ENCODE data around the gene ZEB2.

The ZEB2 gene

DNA sequence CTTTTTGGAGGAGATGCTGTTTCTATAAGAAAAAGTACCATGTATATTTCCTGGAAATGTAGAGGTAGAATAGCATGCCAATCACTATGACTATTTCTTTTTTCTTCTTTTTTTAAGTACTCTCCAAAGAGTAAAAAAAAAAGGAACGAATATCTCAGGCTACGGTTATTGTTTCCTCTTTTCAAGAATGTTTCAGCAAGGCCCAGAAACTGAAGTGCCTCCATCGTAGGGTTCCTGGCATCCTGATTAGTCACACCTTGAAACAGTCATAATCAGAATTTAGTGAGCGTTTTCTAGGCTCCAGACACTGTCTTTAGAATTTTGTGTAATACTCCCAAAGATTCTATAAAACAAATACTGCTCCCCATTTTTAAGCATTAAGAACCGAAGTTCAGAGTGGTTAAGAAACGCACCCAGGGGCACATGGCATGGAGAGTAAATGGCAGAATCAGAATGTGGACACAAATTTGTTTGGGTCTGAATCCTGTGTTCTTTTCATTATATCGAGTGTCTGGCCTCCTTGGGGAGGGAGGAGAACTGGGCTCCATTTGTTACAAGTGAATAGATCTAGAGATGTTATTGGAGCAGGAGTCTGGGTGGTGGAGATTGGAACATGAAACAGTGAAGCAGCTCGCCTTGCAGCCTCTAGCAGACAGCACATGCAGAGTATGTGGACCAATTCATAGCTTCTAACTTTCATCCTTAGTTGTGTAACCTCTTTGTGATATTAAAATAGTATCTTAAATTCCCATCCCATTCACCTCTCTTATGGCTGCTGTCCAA lies 26.7 kb downstream of the ZEB2 start:
- DNase-seq, result no peak

DNA sequence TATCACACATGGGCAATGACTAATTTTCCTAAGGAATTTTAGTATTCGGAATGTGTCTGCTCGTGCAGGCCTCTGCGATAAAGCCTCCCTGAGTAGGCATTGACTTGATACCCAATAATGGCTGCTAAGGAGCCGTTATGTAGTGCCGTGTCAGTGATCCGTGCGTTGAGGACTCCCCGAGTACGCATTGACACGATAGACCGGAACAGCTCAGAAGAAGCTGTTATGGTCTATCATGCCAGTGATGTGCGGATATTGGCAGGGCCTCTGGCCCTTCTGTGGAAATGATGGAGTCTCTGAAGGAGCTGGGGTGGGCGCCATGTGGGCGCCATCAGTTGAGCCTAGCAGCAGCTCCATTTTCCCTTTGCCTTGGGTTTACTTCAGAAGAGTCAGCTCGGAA lies 29.1 kb downstream of the ZEB2 start:
- DNase-seq, result no peak

GRCh38 chr2:144490017-144490416 lies 29.9 kb downstream of the ZEB2 start:
- no peak for DNase-seq

DNA sequence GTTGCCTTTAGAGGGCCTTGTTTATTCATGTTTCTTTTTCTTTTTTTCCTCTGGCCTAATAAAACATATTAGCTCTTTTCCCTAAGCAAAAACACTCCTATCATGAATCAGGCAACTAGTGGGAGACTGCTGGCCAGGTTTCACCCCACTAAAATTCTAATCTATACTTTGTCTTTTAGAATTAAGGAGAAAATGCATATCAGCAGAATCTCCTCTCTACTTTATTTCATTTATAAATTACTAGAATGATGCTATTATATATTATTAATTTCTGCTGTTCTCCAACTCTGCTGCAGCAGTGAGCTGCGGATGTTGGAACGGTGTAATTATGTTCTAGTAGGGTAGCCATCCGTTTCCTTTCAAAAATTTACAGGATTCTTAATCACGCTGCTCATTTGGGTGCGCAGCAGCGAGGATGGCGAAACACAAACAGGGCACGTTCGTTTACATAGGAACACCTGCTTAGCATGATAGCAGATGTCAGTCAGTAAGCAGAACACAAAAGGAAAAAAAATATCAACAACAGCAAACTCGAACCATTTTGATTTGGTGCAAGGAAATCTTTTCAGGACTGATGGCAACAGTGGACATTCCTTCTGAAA lies 30.5 kb downstream of the ZEB2 start:
- peak; percentile 56 for DNase-seq

GRCh38 chr2:144484201-144484948 lies 35.5 kb downstream of the ZEB2 start:
- DNase-seq, result no peak

DNA sequence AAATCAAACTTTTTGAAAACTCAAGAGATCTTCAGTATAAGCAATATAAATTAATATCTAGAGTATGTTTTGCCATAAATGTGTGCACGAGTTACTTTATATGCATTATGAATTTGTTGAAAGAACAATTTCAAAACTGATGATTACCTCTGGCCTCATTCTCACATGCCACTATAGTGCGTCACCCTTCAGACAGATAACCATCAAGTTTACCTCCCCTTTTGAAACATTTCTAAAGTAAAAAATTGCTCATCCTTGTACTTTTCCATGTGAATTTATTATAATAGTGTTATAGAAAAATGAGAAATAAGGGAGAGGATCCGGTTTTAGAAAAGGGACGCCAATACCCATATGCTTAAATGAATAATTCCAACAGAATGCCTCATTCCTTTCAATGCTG lies 38.3 kb downstream of the ZEB2 start:
- DNase-seq, result no peak

- no peak for DNase-seq
Measured at GRCh38 chr2:144481109-144481508, 38.8 kb downstream of the ZEB2 start.

- DNase-seq, result no peak
Measured at GRCh38 chr2:144480285-144480684, 39.6 kb downstream of the ZEB2 start.

GRCh38 chr2:144479659-144480058 lies 40.3 kb downstream of the ZEB2 start:
- no peak for DNase-seq

DNA sequence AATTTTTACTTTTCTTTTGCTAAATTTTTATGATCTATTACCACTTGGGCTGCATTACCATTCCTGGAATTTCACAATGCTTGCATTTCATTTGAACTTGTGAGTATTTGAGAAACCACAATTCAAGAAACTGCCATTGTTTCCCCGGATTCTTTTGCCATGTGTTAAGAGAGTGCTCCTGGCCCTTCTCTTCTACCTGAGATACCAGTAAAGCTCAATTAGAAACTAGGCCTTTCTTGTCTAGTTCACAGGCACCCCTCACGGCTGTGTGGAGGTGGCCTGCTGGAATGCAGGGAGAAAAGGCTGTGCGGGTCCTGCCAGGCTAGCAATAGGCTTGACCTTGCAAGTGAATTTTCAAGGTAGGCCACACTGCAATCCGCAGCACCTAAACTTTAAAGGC lies 40.8 kb downstream of the ZEB2 start:
- DNase-seq, result no peak

DNA sequence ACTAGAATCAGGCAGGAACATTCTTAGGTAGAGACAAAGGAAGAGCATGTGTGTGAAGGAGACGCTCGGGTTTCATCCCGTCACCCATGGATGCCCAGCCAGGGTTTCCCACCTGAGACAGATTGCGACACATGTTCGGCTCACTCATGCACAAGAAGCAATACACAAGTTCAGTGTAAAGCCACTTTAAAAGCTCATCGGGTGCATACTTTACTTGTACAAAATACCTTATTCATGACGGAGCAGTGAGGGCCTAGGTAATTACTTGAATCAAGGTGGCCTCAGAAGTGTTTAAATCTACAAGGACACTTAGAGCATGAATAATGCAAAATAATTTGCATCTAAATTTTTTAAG lies 42.0 kb downstream of the ZEB2 start:
- no peak for DNase-seq

DNA sequence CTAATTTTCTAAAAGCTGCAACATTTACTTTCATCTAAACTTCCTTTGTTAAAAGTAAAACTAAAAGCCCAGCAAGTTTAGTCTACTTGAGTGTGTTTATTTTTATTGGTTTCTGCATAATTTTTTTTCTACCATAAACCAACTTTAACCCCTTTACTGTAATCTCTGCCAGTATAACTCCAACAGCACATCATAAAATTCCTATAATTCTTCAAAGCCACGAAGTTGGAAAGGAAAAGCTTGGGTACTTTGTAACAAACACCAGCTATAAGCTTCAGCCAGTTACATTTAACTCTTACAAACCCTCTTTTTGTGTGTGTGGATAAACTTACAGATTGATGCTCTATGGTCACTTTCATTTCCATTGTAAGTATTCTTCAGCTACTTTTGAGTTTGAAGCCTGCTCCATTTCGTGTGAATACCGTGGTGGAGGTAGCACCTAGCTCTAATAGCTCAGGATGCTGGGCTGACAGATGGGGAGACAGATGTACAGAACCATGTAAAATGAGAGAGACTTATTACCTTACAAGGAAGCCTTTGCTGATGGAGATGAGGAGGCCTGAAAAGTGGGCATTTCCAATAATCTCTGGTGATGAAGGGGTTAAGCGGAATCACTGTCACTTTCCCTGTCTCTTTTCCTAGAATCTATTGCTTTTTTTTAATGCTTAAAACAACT lies 42.5 kb downstream of the ZEB2 start:
- no peak for DNase-seq

DNA sequence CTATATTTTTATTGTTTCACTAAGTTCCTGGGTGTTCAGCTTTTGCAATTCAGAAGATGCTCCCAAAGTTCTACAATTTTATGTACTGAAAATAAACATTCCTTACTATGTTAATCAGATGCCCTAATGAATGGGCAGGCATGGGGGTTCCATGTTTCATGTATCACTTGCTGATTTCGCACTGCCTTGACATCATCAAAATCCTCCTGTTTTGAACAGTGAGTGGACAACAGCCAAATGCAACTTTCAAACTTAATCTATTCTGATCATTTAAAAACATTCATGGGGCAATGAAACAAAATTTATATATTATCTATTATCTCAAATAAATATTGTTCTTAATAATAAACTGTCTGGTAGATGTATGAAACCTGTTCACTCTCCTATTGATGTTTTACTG lies 43.2 kb downstream of the ZEB2 start:
- no peak for DNase-seq

DNA sequence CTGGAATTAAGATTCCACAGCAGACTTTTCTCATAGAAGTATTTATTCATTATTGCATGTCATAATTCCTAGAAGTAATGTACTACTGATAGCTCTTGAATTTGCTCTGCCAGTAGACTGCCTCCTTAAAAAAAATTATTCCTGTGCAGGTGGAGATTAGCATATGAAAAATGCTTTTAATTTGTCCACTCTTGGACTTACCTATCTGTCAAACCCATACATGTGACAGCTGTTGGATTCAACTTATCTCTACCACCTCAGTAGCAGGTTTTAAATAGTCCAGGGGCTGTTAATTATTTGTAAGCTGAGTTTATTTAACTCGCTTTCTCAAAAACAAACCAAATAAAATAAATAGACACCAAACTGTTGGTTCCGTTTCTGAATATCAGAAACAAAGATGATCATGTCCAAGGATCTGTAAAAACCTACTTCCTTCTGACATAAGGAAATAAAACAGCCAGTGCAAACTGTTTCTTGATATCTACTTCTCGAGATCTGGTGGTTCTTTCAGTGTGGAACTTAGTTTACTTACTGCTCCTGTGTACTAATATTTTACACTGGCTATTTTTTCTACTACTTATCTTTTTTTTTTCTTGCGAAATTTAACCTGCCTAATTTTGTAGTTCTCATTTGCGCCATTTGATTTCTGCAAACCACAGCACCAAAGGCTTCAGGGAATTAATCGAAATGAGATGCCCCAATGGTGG lies 44.2 kb downstream of the ZEB2 start:
- no peak for DNase-seq

GRCh38 chr2:144475044-144475443 lies 44.9 kb downstream of the ZEB2 start:
- DNase-seq, result no peak

GRCh38 chr2:144474017-144474416 lies 45.9 kb downstream of the ZEB2 start:
- DNase-seq, result no peak

DNA sequence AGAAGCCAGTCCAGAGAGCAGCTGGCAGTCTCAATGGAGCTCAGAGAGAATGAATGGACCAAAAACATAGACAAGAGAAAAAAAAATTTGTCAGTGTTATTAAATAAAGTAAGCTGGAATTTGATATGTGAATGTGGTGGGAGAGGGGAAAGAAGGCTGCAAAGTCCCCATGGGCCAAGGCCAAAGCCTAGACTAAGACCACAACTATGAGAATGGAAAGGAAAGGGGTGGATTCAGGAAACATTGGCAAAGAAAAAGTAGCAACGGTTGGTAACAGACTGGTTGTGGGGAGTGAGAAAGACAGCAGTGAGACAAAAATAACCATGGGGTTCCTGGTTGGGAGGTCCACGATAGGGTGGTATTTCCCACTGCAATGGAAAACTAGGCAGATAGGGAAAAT lies 47.0 kb downstream of the ZEB2 start:
- no peak for DNase-seq

DNA sequence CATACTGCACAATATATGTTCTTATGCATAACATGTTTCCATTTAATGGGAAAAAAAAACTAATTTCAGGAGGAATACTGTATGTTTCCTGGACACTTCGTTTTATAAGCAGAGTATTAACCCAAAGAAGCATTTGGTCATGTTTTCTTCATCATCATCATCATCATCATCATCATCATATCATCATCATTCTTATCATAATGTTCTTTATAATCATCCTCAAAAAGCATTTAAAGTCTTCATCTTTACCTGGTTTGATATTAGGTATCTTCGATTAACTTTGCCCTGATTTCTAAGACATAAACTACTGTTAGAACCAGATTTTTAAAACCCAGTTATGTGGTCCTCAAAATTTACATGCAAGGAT lies 47.9 kb downstream of the ZEB2 start:
- no peak for DNase-seq

- DNase-seq, result no peak
Measured at GRCh38 chr2:144471305-144472045, 48.4 kb downstream of the ZEB2 start.

DNA sequence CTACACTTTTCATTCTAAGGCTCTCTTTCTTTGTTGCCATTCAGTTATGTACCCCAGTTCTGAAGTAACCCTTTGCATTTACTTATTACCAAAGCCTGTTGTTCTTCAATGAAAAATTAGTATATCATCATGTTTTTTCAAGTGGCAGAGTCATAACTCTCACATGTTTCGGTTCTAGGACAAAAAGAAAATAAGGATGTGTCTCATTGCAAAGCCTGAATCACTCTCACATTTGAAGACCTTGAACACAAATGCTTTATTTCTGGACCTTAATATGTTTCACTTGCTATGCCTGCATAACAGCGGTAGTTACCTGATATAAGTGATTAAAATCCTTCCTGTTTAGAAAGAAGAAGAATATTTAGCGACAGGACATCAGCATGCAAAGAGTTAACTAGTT lies 49.1 kb downstream of the ZEB2 start:
- DNase-seq, result no peak

GRCh38 chr2:144470334-144470733 lies 49.6 kb downstream of the ZEB2 start:
- no peak for DNase-seq

DNA sequence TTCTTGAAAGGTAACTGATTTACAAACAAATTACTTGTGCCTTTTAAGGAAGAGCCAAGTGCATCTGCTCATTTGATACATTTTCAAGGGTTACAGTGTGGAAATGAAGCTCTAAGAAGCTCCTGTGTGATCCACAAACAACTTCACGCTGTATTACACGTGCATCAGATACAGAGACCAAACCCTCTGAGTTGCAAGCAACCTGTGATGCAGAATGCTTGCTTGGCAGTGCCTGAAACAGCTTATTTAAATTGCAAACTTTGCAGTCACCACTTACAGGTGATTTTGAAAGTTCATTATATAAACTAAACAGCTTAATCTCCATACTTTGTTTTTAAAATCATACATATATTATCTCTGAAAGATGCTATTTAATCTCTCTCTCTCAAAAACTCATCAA lies 50.1 kb downstream of the ZEB2 start:
- DNase-seq, result no peak

Measured in COR-L47 (cell line).